ENCODE data around the gene DLG2.

- TF ChIP-seq, protein P1, sequence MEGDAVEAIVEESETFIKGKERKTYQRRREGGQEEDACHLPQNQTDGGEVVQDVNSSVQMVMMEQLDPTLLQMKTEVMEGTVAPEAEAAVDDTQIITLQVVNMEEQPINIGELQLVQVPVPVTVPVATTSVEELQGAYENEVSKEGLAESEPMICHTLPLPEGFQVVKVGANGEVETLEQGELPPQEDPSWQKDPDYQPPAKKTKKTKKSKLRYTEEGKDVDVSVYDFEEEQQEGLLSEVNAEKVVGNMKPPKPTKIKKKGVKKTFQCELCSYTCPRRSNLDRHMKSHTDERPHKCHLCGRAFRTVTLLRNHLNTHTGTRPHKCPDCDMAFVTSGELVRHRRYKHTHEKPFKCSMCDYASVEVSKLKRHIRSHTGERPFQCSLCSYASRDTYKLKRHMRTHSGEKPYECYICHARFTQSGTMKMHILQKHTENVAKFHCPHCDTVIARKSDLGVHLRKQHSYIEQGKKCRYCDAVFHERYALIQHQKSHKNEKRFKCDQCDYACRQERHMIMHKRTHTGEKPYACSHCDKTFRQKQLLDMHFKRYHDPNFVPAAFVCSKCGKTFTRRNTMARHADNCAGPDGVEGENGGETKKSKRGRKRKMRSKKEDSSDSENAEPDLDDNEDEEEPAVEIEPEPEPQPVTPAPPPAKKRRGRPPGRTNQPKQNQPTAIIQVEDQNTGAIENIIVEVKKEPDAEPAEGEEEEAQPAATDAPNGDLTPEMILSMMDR (IDR thresholded peaks at IDR 0.05; ENCODE audit: low read depth, low read length): no peak
- no peak for TF ChIP-seq EZH2phosphoT487 (IDR thresholded peaks at IDR 0.05; ENCODE audit: low read depth)
Measured at GRCh38 chr11:84295815-84296214, 1331.3 kb downstream of the DLG2 start.
